Right lobe of liver (tissue), 4 donors: Measurements from ENCODE around the gene PRKACG.

Source experiments
- CTCF ChIP-seq, 4 donors: fragments of 200-600 bp in 3 of 4; fragments of 450-650 bp in 1 of 4; IDR thresholded peaks; one replicate each; pipeline versions ENCODE4 v1.5.1 to v1.8.0; 2016 to 2022; ENCODE audit warnings: antibody characterized with exemption in 4 of 4, mild to moderate bottlenecking in 2 of 4
- POLR2A ChIP-seq: fragments of 450-650 bp; IDR thresholded peaks from one replicate; pipeline ENCODE4 v1.6.1; 2017; ENCODE audit warnings: antibody characterized with exemption, mild to moderate bottlenecking
- donor health status: DM: no; HTN: no; CAD: no.
- donor health status: DM: no; HTN: no; CAD: no.
- donor health status: DM: no; HTN: yes; CAD: no.

- no peak for TF ChIP-seq CTCF (IDR thresholded peaks at IDR 0.05)
- TF ChIP-seq POLR2A: no peak
Observed at GRCh38 chr9:68983008-68983411, 30.9 kb downstream of the PRKACG start.
